PFSK-1 (cell line): ENCODE data around the gene ATP5PF.

ENCODE experiments used
- FOXP2 ChIP-seq: optimal IDR thresholded peaks from 2 replicates; pipeline ENCODE3; 2011; ENCODE audit warnings: borderline replicate concordance, control low read depth, inconsistent platforms; ENCODE audit not compliant: insufficient read depth; ENCODE audit errors: extremely low read length, extremely low read depth
- POLR2AphosphoS5 ChIP-seq: IDR thresholded peaks from 2 replicates; pipeline ENCODE4 v1.6.1; 2012; ENCODE audit warnings: low read depth, mild to moderate bottlenecking, control low read depth, low read length, moderate library complexity
- REST ChIP-seq, 2 experiments: IDR thresholded peaks; 2 replicates each; pipeline versions ENCODE4 v1.6.1 to v1.8.0; 2011 to 2012; ENCODE audit warnings: low read depth in 2 of 2, low read length in 2 of 2, control low read depth in 1 of 2, inconsistent platforms in 1 of 2, mild to moderate bottlenecking in 1 of 2, moderate library complexity in 1 of 2; ENCODE audit not compliant: insufficient read depth in 1 of 2
- SIN3A ChIP-seq: IDR thresholded peaks from 2 replicates; pipeline ENCODE4 v1.6.1; 2012; ENCODE audit warnings: mild to moderate bottlenecking, low read length, moderate library complexity, borderline replicate concordance; ENCODE audit not compliant: insufficient read depth
- TAF1 ChIP-seq: IDR thresholded peaks from 2 replicates; pipeline ENCODE4 v1.6.1; 2012; ENCODE audit warnings: low read length, control low read depth, borderline replicate concordance; ENCODE audit not compliant: insufficient read depth

The ATP5PF gene

DNA sequence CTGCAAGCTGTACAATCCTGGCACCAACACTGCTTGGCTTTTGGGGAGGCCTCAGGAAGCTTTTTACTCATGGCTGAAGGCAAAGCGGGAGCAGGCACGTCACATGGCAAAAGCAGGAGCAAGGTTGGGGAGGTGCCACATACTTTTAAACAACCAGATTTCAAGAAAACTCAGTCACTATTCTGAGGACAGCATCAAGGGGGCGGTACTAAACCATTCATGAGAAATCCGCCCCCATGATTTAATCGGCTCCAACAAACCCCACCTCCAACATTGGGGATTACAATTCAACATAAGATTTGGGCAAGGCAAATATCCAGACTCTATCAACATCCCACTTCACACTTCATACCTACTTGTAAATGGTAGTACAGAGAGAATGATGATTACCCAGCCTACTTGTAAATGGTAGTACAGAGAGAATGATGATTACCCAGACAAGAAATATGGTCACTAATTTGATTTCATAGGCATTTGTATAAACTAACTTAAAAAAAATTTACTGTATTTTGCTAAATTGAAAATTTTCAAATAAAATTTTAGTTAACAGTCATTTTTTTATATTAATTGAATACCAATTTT lies 24.9 kb downstream of the ATP5PF start:
- no peak for TF ChIP-seq SIN3A
- no peak for TF ChIP-seq TAF1
- TF ChIP-seq REST (IDR thresholded peaks at IDR 0.05; ENCODE audit: insufficient read depth in 1 of 2, low read depth in 2 of 2, low read length in 2 of 2), result no peak
- TF ChIP-seq POLR2AphosphoS5, result no peak
- TF ChIP-seq FOXP2, result no peak

DNA sequence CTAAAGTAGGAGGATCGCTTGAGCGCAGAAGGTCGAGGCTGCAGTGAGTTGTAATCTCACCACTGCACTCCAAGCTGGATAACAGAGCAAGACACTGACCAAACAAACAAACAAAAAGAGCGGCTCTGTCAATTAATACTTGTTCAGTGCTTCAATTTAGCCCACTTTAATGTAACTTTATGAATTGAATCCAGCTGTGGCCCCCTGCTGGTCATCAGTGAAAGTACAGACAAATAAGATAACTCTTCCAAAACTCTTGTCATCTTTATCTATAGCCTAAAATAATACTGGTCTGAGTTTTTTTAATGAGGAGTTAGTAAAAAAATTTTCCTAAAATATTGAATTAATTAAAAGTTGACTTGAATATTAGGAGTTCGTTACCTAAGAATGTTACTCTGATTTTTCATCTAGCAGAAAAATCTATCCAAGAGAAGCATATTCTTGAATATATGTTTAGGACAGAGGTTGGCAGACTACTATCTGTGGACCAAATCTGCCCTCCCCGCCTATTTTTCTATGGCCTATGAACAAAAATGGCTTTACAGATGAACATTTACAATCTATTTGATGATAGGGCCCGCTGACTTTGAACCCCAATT lies 26.1 kb downstream of the ATP5PF start:
- TF ChIP-seq POLR2AphosphoS5 (no peak), TAF1 (no peak), FOXP2 (no peak), SIN3A (no peak), REST (IDR thresholded peaks at IDR 0.05; ENCODE audit: insufficient read depth in 1 of 2, low read depth in 2 of 2, low read length in 2 of 2) (no peak)

DNA sequence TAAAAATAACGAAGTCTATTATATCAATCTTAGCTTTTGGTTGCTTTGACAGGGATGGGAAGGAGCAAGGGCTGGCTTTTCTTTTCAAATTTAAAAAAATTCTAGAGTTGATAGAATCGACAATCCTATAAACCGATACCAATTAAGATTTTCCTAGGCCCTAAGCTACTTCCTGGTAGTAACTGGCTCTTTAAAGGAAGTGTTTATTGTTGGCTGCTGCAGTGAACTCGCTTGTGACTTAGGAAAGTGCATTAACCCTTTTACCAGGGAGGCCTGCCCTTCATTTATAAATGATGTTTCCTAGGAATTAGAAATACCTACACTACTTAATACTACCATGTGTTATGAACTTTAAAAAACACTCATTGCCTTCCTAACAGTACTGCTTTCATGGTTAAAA lies 33.2 kb downstream of the ATP5PF start:
- TF ChIP-seq SIN3A (no peak), POLR2AphosphoS5 (no peak), TAF1 (no peak), FOXP2 (no peak), REST (IDR thresholded peaks at IDR 0.05; ENCODE audit: insufficient read depth in 1 of 2, low read depth in 2 of 2, low read length in 2 of 2) (no peak)

GRCh38 chr21:25700741-25701140 lies 34.0 kb downstream of the ATP5PF start:
- TF ChIP-seq REST (IDR thresholded peaks at IDR 0.05; ENCODE audit: insufficient read depth in 1 of 2, low read depth in 2 of 2, low read length in 2 of 2) (no peak), TAF1 (no peak), SIN3A (no peak), FOXP2 (no peak), POLR2AphosphoS5 (no peak)

GRCh38 chr21:25691976-25692375 lies 42.7 kb downstream of the ATP5PF start:
- no peak for TF ChIP-seq FOXP2
- TF ChIP-seq POLR2AphosphoS5, result no peak
- no peak for TF ChIP-seq SIN3A
- no peak for TF ChIP-seq REST (IDR thresholded peaks at IDR 0.05; ENCODE audit: insufficient read depth in 1 of 2, low read depth in 2 of 2, low read length in 2 of 2)
- TF ChIP-seq TAF1, result no peak
